ENCODE measurements around the gene SLC39A6.

SLC39A6 gene

DNA sequence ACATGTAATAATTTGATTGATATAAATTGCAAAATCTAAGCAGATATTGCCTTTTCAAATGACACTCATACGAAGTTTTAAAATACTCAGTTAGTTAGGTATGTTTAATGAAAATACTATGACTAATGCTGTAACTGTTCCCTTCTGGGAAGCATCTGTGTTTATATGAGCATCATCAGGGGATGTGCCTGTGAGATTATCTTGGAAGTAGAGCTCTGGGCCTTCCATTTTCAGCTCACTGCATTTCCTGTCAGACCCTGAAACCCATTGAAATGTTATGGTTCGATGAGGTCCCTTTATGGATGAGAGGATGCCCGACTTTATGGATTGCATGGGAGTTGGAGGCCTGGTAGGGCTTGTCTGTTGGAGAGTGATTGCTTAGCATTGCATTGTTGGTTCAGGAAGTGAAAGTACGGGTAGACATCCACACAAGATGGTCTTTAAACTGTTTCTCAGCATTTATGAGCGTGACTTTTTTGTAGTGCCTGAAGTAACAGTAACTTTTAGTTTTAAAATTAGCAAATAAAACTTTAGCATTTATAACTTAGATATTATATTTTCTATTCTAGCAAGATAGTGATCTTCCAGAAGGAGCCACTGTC lies 29.2 kb upstream of the SLC39A6 start:
- Histone ChIP-seq H3K27ac (ENCODE audit: low read depth, low read length, severe bottlenecking) (no peak overlapping the region), H3K4me1 (ENCODE audit: control insufficient read depth, insufficient read depth, low read length, poor library complexity, severe bottlenecking) (no peaks in the 10 kb centered on the region), H3K4me3 (ENCODE audit: extremely low read depth, insufficient read depth, low read length, poor library complexity, severe bottlenecking) (no peak overlapping the region), H3K36me3 (ENCODE audit: control insufficient read depth, insufficient read depth, low read length) (peaks cover 79% of the 10 kb centered on the region), H3K9me3 (ENCODE audit: control insufficient read depth, low read length) (no peaks in the 10 kb centered on the region)
- 100% methylated on average over 1 to 2 of the region's 5 CpGs for WGBS, 2 experiments (ENCODE audit: insufficient coverage in 2 of 2)

DNA sequence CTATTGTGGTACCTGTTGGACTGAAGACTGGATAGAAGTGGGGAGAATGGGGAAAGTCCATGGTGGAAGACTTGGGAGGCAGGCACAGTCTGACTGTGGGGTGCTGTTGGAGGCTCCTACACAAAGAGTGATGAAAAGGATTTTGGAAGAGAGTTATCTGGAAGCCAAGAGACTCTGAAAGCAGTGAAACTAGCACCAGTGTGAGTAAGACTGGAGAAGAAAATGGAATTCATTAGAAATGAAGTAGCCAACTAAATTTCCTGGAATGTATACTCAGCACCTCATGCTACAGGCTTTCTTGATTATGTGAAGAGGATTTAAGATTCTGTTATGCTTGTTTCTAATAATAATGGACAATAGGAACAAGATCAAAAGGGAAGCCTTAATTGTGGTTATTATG lies 28.3 kb upstream of the SLC39A6 start:
- Histone ChIP-seq H3K27ac (ENCODE audit: low read depth, low read length, severe bottlenecking) (peak overlapping the region; percentile 54), H3K4me3 (ENCODE audit: extremely low read depth, insufficient read depth, low read length, poor library complexity, severe bottlenecking) (no peak overlapping the region), H3K36me3 (ENCODE audit: control insufficient read depth, insufficient read depth, low read length) (peaks cover 79% of the 10 kb centered on the region), H3K4me1 (ENCODE audit: control insufficient read depth, insufficient read depth, low read length, poor library complexity, severe bottlenecking) (no peaks in the 10 kb centered on the region), H3K9me3 (ENCODE audit: control insufficient read depth, low read length) (no peaks in the 10 kb centered on the region)

DNA sequence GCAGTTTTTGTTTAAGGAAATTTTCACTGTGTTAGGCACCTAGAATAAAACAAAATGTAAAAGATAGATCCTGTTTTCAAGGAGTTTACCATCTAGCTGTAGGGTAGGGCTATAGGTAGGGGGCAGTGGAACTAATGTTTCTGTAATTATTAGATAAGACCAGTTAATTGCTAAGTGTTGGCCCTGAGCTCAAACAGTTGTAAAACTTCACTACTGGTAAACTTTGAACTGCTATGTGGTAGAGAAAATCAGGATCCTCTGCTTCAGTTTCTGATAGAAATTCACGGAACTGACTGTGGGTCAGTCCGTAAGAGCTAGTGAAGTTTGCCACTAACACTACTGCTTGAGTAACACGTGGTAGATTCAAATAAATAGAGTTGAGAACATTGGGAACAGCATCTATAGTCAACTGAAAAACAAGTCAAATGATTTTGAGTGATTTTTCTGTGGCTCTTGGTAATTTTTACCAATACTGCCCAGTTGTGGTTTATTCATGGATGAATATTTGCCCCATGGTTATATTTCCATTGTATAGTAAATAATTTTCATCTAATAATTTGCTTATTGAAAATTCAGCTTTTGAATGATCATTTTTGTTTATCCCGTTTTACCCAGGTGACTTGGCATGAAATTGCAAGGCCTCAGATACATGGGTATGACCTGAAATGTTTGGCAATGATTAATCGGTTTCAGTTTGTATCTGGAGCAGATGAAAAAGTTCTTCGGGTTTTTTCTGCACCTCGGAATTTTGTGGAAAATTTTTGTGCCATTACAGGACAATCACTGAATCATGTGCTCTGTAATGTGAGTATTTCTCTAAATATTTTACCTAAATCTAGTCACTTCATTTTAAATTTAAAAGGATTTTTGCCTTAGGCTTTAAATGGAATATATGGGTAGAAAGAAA lies 27.0 kb upstream of the SLC39A6 start:
- no peak overlapping the region for H3K4me3 ChIP-seq (ENCODE audit: extremely low read depth, insufficient read depth, low read length, poor library complexity, severe bottlenecking)
- H3K4me1 ChIP-seq (ENCODE audit: control insufficient read depth, insufficient read depth, low read length, poor library complexity, severe bottlenecking): no peaks in the 10 kb centered on the region
- no peaks in the 10 kb centered on the region for H3K9me3 ChIP-seq (ENCODE audit: control insufficient read depth, low read length)
- peaks cover 75% of the 10 kb centered on the region for H3K36me3 ChIP-seq (ENCODE audit: control insufficient read depth, insufficient read depth, low read length)
- H3K27ac ChIP-seq (ENCODE audit: low read depth, low read length, severe bottlenecking): no peak overlapping the region
- 95 to 96% methylated on average over 5 to 7 of the region's 7 CpGs for whole genome bisulfite sequencing, 2 experiments (ENCODE audit: insufficient coverage in 2 of 2)

DNA sequence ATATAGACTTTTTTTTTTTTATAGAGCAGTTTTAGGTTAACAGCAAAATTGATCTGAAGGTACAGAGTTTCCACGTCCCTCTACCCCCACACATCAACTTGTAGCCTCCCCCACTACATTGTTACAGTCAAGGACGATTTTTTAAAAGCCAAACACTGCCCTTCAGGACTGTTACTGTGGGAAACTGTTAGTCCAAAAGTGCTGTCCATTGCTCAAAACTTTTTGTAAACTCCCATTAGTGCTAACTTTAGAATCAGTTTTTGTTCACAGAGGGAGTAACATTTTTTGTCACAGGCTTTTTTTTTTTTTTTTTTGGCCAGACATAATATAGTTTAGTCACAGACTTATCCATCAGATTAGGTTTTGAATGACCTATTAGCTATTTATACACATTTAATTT lies 24.6 kb upstream of the SLC39A6 start:
- peaks cover 76% of the 10 kb centered on the region for H3K36me3 ChIP-seq (ENCODE audit: control insufficient read depth, insufficient read depth, low read length)
- H3K4me1 ChIP-seq (ENCODE audit: control insufficient read depth, insufficient read depth, low read length, poor library complexity, severe bottlenecking): no peaks in the 10 kb centered on the region
- WGBS, 2 experiments (ENCODE audit: insufficient coverage in 2 of 2): 100% methylated on average over 1 of the region's 2 CpGs; no CpG with 5 or more reads in 1 of the 2 experiments
- H3K9me3 ChIP-seq (ENCODE audit: control insufficient read depth, low read length): no peaks in the 10 kb centered on the region
- H3K4me3 ChIP-seq (ENCODE audit: extremely low read depth, insufficient read depth, low read length, poor library complexity, severe bottlenecking): no peak overlapping the region
- no peak overlapping the region for H3K27ac ChIP-seq (ENCODE audit: low read depth, low read length, severe bottlenecking)

DNA sequence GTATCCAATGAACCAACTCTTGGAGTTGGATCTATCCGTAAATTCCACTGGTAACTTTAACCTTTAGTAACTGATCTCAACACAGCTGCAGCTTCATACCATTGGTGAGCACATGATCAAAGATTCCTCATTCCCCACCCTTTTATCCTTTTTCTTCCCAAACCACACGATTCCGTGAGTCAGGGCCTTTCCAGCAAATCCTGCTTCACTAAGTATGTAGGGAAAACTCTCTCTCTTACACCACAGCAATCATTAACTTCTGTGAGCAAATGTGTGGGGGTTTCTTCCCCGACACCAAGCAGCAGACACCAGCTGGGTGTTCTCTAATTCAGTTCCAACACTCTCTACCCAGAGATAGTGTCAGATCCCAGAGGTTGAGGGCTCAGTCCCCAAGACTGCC lies 24.1 kb upstream of the SLC39A6 start:
- Histone ChIP-seq H3K4me3 (ENCODE audit: extremely low read depth, insufficient read depth, low read length, poor library complexity, severe bottlenecking) (no peak overlapping the region), H3K36me3 (ENCODE audit: control insufficient read depth, insufficient read depth, low read length) (peaks cover 82% of the 10 kb centered on the region), H3K4me1 (ENCODE audit: control insufficient read depth, insufficient read depth, low read length, poor library complexity, severe bottlenecking) (no peaks in the 10 kb centered on the region), H3K27ac (ENCODE audit: low read depth, low read length, severe bottlenecking) (no peak overlapping the region), H3K9me3 (ENCODE audit: control insufficient read depth, low read length) (no peaks in the 10 kb centered on the region)
- 95 to 100% methylated on average over 2 to 3 of the region's 4 CpGs for WGBS, 2 experiments (ENCODE audit: insufficient coverage in 2 of 2)

DNA sequence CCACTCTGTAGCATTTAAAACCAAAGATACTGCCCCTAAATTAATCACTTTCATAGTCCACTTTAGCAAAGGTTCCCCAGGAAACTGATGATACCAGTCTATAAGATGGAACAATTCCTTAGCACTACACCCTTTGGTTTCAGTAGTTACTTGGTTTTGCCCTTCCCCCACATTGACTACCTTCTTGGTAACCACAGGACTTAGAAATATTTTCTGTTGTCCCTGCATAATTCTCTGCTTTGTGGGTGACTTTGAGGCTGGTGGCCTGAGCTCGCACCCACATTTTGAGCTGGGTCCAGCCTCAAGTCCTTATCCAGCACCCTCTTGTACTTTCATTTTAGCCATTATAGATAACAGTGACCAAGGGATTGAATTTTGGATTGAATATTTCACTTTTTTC lies 23.6 kb upstream of the SLC39A6 start:
- no CpG with 5 or more reads among the region's 1 CpG for WGBS, 2 experiments (ENCODE audit: insufficient coverage in 2 of 2)

DNA sequence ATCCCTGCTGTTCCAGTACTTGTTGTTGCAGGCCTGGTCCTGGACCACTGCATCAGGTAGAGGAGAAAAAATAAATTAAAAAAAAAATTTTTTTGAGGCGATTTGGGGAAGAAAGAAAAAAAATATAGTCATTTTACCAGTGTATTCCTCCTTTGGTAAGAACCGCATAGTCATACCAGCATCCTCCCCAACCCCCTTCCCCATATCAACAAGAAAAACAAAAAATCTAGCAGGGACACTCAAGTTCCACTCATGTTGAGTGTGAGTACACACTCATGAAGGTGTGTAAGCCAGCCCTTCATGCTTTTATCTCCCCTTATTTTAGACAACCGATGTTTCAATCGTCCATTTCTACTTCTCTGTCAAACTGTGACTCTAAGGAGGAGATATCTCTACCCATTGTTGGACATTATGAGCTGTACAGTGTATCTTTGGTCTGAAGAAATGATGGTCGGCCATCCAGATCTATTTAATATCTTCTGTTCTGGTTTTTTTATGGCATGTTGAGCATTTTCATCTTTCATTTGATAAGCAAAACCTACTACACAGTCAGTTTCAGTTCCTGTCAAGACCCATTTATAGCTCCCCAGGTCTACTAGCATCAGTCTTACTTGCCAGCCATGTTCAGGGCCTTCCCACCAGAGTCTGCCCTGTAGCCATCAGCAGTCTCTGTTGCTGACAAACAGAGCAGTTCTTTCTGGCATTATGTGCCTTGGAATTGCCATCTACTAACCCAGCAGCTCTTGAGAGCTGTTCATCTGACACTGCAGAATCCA lies 20.6 kb upstream of the SLC39A6 start:
- Histone ChIP-seq H3K27ac (ENCODE audit: low read depth, low read length, severe bottlenecking) (no peak overlapping the region), H3K4me1 (ENCODE audit: control insufficient read depth, insufficient read depth, low read length, poor library complexity, severe bottlenecking) (no peaks in the 10 kb centered on the region), H3K36me3 (ENCODE audit: control insufficient read depth, insufficient read depth, low read length) (peaks cover 96% of the 10 kb centered on the region), H3K4me3 (ENCODE audit: extremely low read depth, insufficient read depth, low read length, poor library complexity, severe bottlenecking) (no peak overlapping the region), H3K9me3 (ENCODE audit: control insufficient read depth, low read length) (no peaks in the 10 kb centered on the region)
- WGBS, 2 experiments (ENCODE audit: insufficient coverage in 2 of 2): no CpG with 5 or more reads among the region's 5 CpGs

More for the DNA sequence above, 23.6 kb upstream of the SLC39A6 start:
- Histone ChIP-seq H3K4me3 (ENCODE audit: extremely low read depth, insufficient read depth, low read length, poor library complexity, severe bottlenecking) (no peak overlapping the region), H3K9me3 (ENCODE audit: control insufficient read depth, low read length) (no peaks in the 10 kb centered on the region), H3K27ac (ENCODE audit: low read depth, low read length, severe bottlenecking) (no peak overlapping the region), H3K36me3 (ENCODE audit: control insufficient read depth, insufficient read depth, low read length) (peaks cover 86% of the 10 kb centered on the region), H3K4me1 (ENCODE audit: control insufficient read depth, insufficient read depth, low read length, poor library complexity, severe bottlenecking) (no peaks in the 10 kb centered on the region)

DNA sequence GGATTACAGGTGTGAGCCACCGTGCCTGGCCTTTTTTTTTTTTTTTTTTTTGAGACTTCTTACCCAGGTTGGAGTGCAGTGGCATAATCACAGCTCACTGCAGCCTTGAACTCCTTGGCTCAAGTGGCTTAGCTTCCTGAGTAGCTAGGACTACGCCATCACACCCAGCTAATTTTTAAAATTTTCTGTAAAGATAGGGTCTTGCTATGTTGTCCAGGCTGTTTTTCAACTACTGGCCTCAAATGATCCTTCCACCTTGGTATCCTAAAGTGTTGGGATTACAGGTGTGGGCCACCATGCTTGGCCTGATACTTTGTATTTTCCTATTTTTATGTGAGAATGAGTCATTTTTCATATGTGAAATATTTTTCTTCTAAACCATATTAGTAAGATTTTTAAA lies 14.3 kb upstream of the SLC39A6 start:
- no CpG with 5 or more reads among the region's 2 CpGs for WGBS, 2 experiments (ENCODE audit: insufficient coverage in 2 of 2)
- H3K4me3 ChIP-seq (ENCODE audit: extremely low read depth, insufficient read depth, low read length, poor library complexity, severe bottlenecking): no peak overlapping the region

DNA sequence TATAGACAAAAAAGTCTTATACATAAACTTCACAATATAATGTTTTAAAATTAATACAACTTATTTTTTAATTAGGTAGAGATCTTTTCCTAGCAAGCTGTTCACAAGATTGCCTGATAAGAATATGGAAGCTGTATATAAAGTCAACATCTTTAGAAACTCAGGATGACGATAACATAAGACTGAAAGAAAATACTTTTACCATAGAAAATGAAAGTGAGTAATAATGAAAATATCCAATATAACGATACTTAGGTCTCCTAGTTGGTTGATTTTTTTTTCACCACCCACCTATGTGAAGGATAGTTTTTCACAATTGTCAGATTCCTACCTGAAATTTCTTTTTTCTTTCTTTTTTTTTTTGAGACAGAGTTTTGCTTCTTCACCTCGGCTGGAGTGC lies 13.6 kb upstream of the SLC39A6 start:
- Histone ChIP-seq H3K4me1 (ENCODE audit: control insufficient read depth, insufficient read depth, low read length, poor library complexity, severe bottlenecking) (no peaks in the 10 kb centered on the region), H3K9me3 (ENCODE audit: control insufficient read depth, low read length) (no peaks in the 10 kb centered on the region), H3K4me3 (ENCODE audit: extremely low read depth, insufficient read depth, low read length, poor library complexity, severe bottlenecking) (no peak overlapping the region), H3K36me3 (ENCODE audit: control insufficient read depth, insufficient read depth, low read length) (peaks cover 78% of the 10 kb centered on the region), H3K27ac (ENCODE audit: low read depth, low read length, severe bottlenecking) (no peak overlapping the region)
- WGBS, 2 experiments (ENCODE audit: insufficient coverage in 2 of 2): 89 to 100% methylated on average over 1 of the region's 3 CpGs

More for the DNA sequence above, 14.3 kb upstream of the SLC39A6 start:
- Histone ChIP-seq H3K27ac (ENCODE audit: low read depth, low read length, severe bottlenecking) (no peak overlapping the region), H3K4me1 (ENCODE audit: control insufficient read depth, insufficient read depth, low read length, poor library complexity, severe bottlenecking) (no peaks in the 10 kb centered on the region), H3K9me3 (ENCODE audit: control insufficient read depth, low read length) (no peaks in the 10 kb centered on the region), H3K36me3 (ENCODE audit: control insufficient read depth, insufficient read depth, low read length) (peaks cover 78% of the 10 kb centered on the region)

DNA sequence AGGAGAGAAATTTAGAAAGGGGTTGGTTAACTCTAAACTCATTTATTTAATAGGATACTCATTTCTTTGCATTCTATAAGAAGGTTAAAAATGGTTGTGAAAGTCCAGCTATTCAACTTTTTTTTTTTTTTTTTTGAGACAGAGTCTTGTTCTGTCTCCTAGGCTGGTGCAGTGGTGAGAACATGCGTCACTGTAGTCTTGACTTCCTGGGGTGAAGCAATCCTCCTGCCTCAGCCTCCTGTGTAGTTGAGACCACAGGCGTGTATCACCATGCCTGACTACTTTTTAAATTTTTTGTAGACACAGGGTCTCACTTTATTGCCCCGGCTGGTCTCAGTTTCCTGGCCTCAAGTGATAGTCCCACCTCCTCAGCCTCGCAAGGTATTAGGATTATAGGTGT lies 12.4 kb upstream of the SLC39A6 start:
- Histone ChIP-seq H3K4me1 (ENCODE audit: control insufficient read depth, insufficient read depth, low read length, poor library complexity, severe bottlenecking) (no peaks in the 10 kb centered on the region), H3K9me3 (ENCODE audit: control insufficient read depth, low read length) (no peaks in the 10 kb centered on the region), H3K4me3 (ENCODE audit: extremely low read depth, insufficient read depth, low read length, poor library complexity, severe bottlenecking) (no peak overlapping the region), H3K27ac (ENCODE audit: low read depth, low read length, severe bottlenecking) (no peak overlapping the region), H3K36me3 (ENCODE audit: control insufficient read depth, insufficient read depth, low read length) (peaks cover 74% of the 10 kb centered on the region)
- 95 to 100% methylated on average over 2 of the region's 4 CpGs for WGBS, 2 experiments (ENCODE audit: insufficient coverage in 2 of 2)
